Right lobe of liver (tissue), 6 donors: ENCODE measurements around the gene SNRPD3. TPM values are rescaled to one million over a fixed set of nuclear protein-coding genes. Genes with fewer than 3 reads are reported as not detected.

ENCODE experiments used
- ATAC-seq, 4 donors: fragments of 200-7000 bp; cut with Tn5 transposase; one replicate each; pipeline ENCODE4 v1.9.1; 2020; ENCODE audit warnings: mild to moderate bottlenecking in 4 of 4, moderate library complexity in 4 of 4
- DNase-seq, 3 donors: peaks; one replicate each; pipeline ENCODE4 v3.0.0-alpha.2; 2020
- H3K27ac ChIP-seq, 3 donors: fragments of 200-600 bp; one replicate each; pipeline ENCODE4 v1.8.0; 2022
- H3K27me3 ChIP-seq, 2 donors: fragments of 200-600 bp; one replicate each; pipeline ENCODE4 v1.8.0; 2022
- H3K36me3 ChIP-seq, 4 donors: fragments of 200-600 bp; sonication (generic) in 1 of 4; one replicate each; pipeline versions ENCODE4 v1.5.1 to v1.8.0; 2017 to 2022; ENCODE audit warnings: control low read depth in 1 of 4
- H3K4me1 ChIP-seq, 4 donors: fragments of 200-600 bp; sonication (generic) in 1 of 4; one replicate each; pipeline versions ENCODE4 v1.5.1 to v1.8.0; 2017 to 2022; ENCODE audit warnings: control low read depth in 1 of 4
- H3K4me3 ChIP-seq, 3 donors: fragments of 200-600 bp; one replicate each; pipeline ENCODE4 v1.8.0; 2022
- H3K9me3 ChIP-seq, 4 donors: fragments of 200-600 bp; sonication (generic) in 1 of 4; one replicate each; pipeline versions ENCODE4 v1.5.1 to v1.8.0; 2017 to 2022; ENCODE audit warnings: control low read depth in 1 of 4
- POLR2A ChIP-seq: fragments of 450-650 bp; IDR thresholded peaks from one replicate; pipeline ENCODE4 v1.6.1; 2017; ENCODE audit warnings: antibody characterized with exemption, mild to moderate bottlenecking
- WGBS: methylation state at CpG from one replicate; pipeline ENCODE4 v1.1.6; 2018; ENCODE audit warnings: low coverage, low lambda C conversion rate; ENCODE audit not compliant: insufficient coverage; ENCODE audit errors: missing lambda C conversion rate; 5-methylcytosine and 5-hydroxymethylcytosine counted together
- intact Hi-C, 2 donors: fragments of 100-400 bp; cut with DNase I; formaldehyde crosslinking; loops; one replicate each; pipeline versions ENCODE4 v1.11.2 to v1.14.1; 2022
- total RNA-seq, 6 experiments: library from RNA; depleted of rRNA in 2 of 6; stranded (reverse); fragments of >200 nt in 2 of 6; fragmentation: NEBNext Ultra II Directional in 3 of 6; extraction: Animal tissue kit (Norgen Biotek cat#: 25700) in 3 of 6; gene quantifications; one replicate each; pipeline versions ENCODE4 v1.1.0 to v1.2.4, GENCODE V29; 2016 to 2023
- TF ChIP-seq, protein P1 (sequence below), 4 donors: fragments of 200-600 bp in 3 of 4; fragments of 450-650 bp in 1 of 4; IDR thresholded peaks; one replicate each; pipeline versions ENCODE4 v1.5.1 to v1.8.0; 2016 to 2022; ENCODE audit warnings: antibody characterized with exemption in 4 of 4, mild to moderate bottlenecking in 2 of 4
- donor health status: DM: no; HTN: yes; CAD: no.
- donor health status: DM: no; HTN: no; CAD: no.
- donor health status: DM: no; HTN: no; CAD: no.
- donor health status: DM: no; HTN: yes; CAD: no.
- donor health status: DM: no; HTN: yes; CAD: no.

Gene SNRPD3
- total RNA-seq, 6 experiments from 2014 or later, result 43.3 to 180 (median 53.4) TPM

DNA sequence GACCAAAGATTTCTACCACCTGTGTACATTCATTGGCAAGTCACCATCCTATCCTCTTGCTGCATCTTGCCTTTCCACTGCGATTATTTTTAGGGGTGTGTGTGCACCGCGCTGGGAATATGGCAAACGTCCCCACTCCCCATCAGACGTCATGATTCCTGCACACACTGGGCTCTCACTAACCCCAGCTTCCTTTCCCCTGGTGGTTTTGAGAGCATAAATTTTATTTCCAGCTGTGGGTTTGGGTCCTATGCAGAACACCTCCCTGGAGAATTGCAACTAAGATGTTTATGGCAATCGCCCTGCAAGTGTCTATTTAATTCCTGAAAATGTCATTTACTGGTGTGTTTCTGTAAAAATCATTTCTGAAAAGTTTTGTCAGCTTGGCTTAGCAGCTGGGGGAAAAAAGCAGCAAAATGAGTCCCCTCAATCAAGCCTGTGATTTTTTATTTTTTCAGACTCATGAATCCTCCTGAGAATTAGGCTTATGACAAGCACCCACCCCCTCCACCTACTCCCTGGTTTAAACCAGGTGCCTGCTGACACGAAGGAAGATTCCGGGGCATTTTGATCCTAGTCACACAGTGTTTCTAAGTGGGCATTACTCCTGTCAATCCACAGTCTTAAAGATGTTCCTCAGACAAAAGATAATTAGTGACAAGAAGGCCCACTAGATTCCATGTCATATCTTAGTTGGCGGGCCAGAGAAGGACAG, 36.9 kb upstream of the SNRPD3 start:
- peak overlapping the region in 2 of 3 donors; percentile 55 for H3K27ac ChIP-seq
- TF ChIP-seq, protein P1, sequence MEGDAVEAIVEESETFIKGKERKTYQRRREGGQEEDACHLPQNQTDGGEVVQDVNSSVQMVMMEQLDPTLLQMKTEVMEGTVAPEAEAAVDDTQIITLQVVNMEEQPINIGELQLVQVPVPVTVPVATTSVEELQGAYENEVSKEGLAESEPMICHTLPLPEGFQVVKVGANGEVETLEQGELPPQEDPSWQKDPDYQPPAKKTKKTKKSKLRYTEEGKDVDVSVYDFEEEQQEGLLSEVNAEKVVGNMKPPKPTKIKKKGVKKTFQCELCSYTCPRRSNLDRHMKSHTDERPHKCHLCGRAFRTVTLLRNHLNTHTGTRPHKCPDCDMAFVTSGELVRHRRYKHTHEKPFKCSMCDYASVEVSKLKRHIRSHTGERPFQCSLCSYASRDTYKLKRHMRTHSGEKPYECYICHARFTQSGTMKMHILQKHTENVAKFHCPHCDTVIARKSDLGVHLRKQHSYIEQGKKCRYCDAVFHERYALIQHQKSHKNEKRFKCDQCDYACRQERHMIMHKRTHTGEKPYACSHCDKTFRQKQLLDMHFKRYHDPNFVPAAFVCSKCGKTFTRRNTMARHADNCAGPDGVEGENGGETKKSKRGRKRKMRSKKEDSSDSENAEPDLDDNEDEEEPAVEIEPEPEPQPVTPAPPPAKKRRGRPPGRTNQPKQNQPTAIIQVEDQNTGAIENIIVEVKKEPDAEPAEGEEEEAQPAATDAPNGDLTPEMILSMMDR (IDR thresholded peaks at IDR 0.05), result no peak
- TF ChIP-seq POLR2A, result no peak
- H3K4me3 ChIP-seq, result no peak overlapping the region
- 62% methylated on average over 9 of the region's 9 CpGs for WGBS
- H3K36me3 ChIP-seq, result peaks cover 0 to 37% (median 18%) of the 10 kb centered on the region in 4 donors
- ATAC-seq (no peak), DNase-seq (no peak)
- intact Hi-C loops, result no loop called here
- H3K9me3 ChIP-seq, result no peaks in the 10 kb centered on the region
- H3K27me3 ChIP-seq, result no peaks in the 10 kb centered on the region
- peaks cover 0 to 88% (median 33%) of the 10 kb centered on the region in 4 donors for H3K4me1 ChIP-seq

DNA sequence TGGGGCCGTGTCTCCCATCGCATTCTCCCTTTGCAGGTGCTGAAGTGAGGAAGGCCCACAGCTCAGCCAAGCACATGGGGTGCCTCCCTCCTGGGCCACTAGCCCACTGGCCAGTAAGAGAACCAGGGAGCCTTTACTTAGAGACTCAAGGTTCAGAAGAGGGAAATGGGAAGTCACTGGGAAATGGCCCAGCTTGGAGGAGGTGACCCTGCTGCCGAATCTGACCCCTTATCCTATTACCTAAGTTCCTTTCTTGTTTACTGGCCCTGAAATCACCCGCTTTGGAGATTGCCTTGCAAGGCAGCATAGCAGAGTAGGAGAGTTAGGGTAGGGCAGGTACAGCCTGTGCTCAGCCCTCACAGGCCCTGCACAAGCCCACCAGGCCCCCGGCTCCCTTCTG, 36.3 kb upstream of the SNRPD3 start:
- peaks cover 0 to 88% (median 35%) of the 10 kb centered on the region in 4 donors for H3K4me1 ChIP-seq

DNA sequence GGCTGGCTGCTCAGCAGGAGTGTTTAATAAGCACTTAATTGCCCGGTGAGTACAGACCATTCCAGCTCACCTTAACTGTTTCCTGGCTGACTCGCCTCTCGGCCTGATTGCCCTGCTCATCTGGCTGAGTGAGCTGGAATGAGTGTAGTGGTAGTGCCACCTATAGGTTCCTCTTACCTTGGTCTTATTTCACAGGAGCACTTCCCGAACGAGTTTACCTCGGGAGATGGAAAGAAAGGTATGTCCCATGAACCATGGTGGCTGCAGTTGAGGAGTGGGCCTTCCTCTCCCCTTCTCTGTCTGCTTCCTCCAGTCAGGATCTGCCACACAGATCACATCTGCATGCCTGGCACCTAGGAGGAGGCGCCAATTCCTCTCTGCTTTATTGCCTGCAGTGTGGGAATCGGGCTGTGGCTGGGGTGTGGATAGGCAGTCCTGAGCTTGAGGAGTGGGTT, 34.0 kb upstream of the SNRPD3 start:
- ATAC-seq (peak; percentile 36 to 55 (median 48)), DNase-seq (peak in 1 of 3 donors; percentile 55)
- Histone ChIP-seq H3K27me3 (no peaks in the 10 kb centered on the region), H3K4me1 (peaks cover 0 to 78% (median 27%) of the 10 kb centered on the region in 4 donors), H3K4me3 (no peak overlapping the region), H3K27ac (no peak overlapping the region), H3K36me3 (peaks cover 0 to 31% (median 14%) of the 10 kb centered on the region in 4 donors), H3K9me3 (no peaks in the 10 kb centered on the region)
- no peak for TF ChIP-seq POLR2A
- TF ChIP-seq, protein P1 (IDR thresholded peaks at IDR 0.05), result peak; percentile 35 to 63 (median 42)
- WGBS, result 5% methylated on average over 4 of the region's 8 CpGs
- intact Hi-C loops, result loop anchor here (5.0 to 10.0 kb wide), 2 partner anchors 95 to 197 kb away; partner anchors contain the start of gene ADORA2A (in 1 of the 2)

More for the DNA sequence above, 36.3 kb upstream of the SNRPD3 start:
- intact Hi-C loops, result no loop called here
- peaks cover 0 to 37% (median 18%) of the 10 kb centered on the region in 4 donors for H3K36me3 ChIP-seq
- H3K9me3 ChIP-seq, result no peaks in the 10 kb centered on the region
- peak overlapping the region in 2 of 3 donors; percentile 55 for H3K27ac ChIP-seq
- 54% methylated on average over 3 of the region's 5 CpGs for WGBS
- H3K27me3 ChIP-seq, result no peaks in the 10 kb centered on the region
- H3K4me3 ChIP-seq, result no peak overlapping the region
- TF ChIP-seq, protein P1 (IDR thresholded peaks at IDR 0.05), result no peak
- TF ChIP-seq POLR2A, result no peak
- ATAC-seq (peak; percentile 16 to 49 (median 34)), DNase-seq (no peak)

DNA sequence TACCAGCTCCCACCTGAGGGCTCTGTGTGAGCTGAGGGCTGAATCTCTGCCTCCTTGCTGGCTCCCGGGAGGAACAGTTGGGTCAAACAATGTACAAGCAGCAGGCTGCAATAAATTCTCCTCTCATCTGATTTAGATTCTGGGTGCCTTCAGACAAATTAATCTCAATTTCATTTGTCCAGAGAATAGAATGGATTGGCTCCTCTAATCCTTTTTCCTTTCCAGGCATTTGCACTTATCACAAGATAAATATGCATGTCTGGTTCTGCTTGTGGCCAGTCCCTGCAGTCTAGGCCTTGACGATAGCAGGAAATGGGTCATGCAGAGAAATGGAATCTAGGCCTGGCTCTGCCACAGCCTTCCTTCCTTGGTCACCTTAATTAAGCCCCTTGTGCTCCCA, 31.9 kb upstream of the SNRPD3 start:
- no peak for DNase-seq
- 36% methylated on average over 2 of the region's 2 CpGs for WGBS
- no peaks in the 10 kb centered on the region for H3K9me3 ChIP-seq
- peaks cover 0 to 36% (median 18%) of the 10 kb centered on the region in 4 donors for H3K36me3 ChIP-seq
- H3K27ac ChIP-seq, result peak overlapping the region; percentile 7 to 50 (median 24)
- no peak for ATAC-seq
- H3K4me3 ChIP-seq, result no peak overlapping the region
- no peaks in the 10 kb centered on the region for H3K27me3 ChIP-seq
- H3K4me1 ChIP-seq, result peaks cover 0 to 67% (median 21%) of the 10 kb centered on the region in 4 donors
- no peak for TF ChIP-seq POLR2A
- TF ChIP-seq, protein P1 (IDR thresholded peaks at IDR 0.05), result no peak
- intact Hi-C loops, result loop anchor here (5.0 to 10.0 kb wide), 2 partner anchors 97 to 199 kb away; partner anchors contain the start of gene ADORA2A (in 1 of the 2)
